AG04450 (cell line): Measurements from ENCODE around the gene VAV3. TPM values are rescaled to one million over a fixed set of nuclear protein-coding genes. Genes with fewer than 3 reads are reported as not detected.

Experiments used
- CTCF ChIA-PET: fragments of 300-600, 350-600 bp; formaldehyde crosslinking; extraction: SDS; loops from one replicate; lab custom pipeline; 2022; ENCODE audit warnings: antibody characterized with exemption, inconsistent platforms; lab: Charles Lee
- POLR2A ChIA-PET: fragments of 350-600 bp; formaldehyde crosslinking; extraction: SDS; loops from one replicate; lab custom pipeline; 2021; ENCODE audit warnings: antibody characterized with exemption, inconsistent platforms; lab: Yijun Ruan, JAX
- DNase-seq: peaks from one replicate; pipeline ENCODE4 v3.0.0-alpha.2; 2011; ENCODE audit warnings: low read depth, low spot score
- H3K27ac ChIP-seq: one replicate; pipeline ENCODE4 v1.5.1; 2012; ENCODE audit warnings: low read depth, low read length, control low read depth
- H3K27me3 ChIP-seq: one replicate; pipeline ENCODE4 v1.6.0; 2012; ENCODE audit warnings: low read length; ENCODE audit not compliant: control insufficient read depth, insufficient read depth
- H3K4me3 ChIP-seq: 2 replicates; pipeline ENCODE4 v1.5.1; 2011; ENCODE audit warnings: mild to moderate bottlenecking, low read depth, low read length, control low read depth
- H3K9me3 ChIP-seq: 2 replicates; pipeline ENCODE4 v1.5.1; 2012; ENCODE audit warnings: low read length; ENCODE audit not compliant: control insufficient read depth, insufficient read depth
- CTCF ChIP-seq: IDR thresholded peaks from 2 replicates; pipeline ENCODE4 v1.5.1; 2011; ENCODE audit warnings: low read depth, low read length, control low read depth, inconsistent platforms
- polyA plus RNA-seq: library from polyadenylated mRNA; depleted of rRNA; stranded (reverse); fragments of >200 nt; gene quantifications from 2 replicates; pipeline ENCODE4 v1.2.3, GENCODE V29; 2011

Gene VAV3
- polyA plus RNA-seq, 1 experiment, result 0.02 TPM

- CTCF ChIA-PET, result interaction anchor here (13.5 kb wide), 1 partner anchor 338 kb away, joined by 422 read pairs; no protein-coding TSS in a partner anchor
Observed at GRCh38 chr1:107788206-107789202, 176.5 kb downstream of the VAV3 start.

GRCh38 chr1:107787299-107787698 is 177.7 kb downstream of the VAV3 start:
- Histone ChIP-seq H3K4me3 (no peak overlapping the region), H3K27me3 (no peaks in the 10 kb centered on the region), H3K27ac (no peak overlapping the region), H3K9me3 (no peaks in the 10 kb centered on the region)
- ChIA-PET POLR2A (no interaction called here), CTCF (interaction anchor here (13.5 kb wide), 1 partner anchor 339 kb away, joined by 422 read pairs; no protein-coding TSS in a partner anchor)
- TF ChIP-seq CTCF, result no peak
- no peak for DNase-seq

More at GRCh38 chr1:107788206-107789202, 176.5 kb downstream of the VAV3 start:
- no peak overlapping the region for H3K27ac ChIP-seq
- H3K4me3 ChIP-seq, result no peak overlapping the region
- no peaks in the 10 kb centered on the region for H3K9me3 ChIP-seq
- TF ChIP-seq CTCF, result no peak
- POLR2A ChIA-PET, result no interaction called here
- no peak for DNase-seq
- no peaks in the 10 kb centered on the region for H3K27me3 ChIP-seq

- ChIA-PET POLR2A (no interaction called here), CTCF (interaction anchor here (13.5 kb wide), 1 partner anchor 340 kb away, joined by 422 read pairs; no protein-coding TSS in a partner anchor)
- DNase-seq, result no peak
- H3K27ac ChIP-seq, result no peak overlapping the region
- no peak overlapping the region for H3K4me3 ChIP-seq
- H3K9me3 ChIP-seq, result no peaks in the 10 kb centered on the region
- no peaks in the 10 kb centered on the region for H3K27me3 ChIP-seq
- TF ChIP-seq CTCF, result no peak
Observed at GRCh38 chr1:107786203-107786845, 178.7 kb downstream of the VAV3 start.

GRCh38 chr1:107785496-107786202 is 179.3 kb downstream of the VAV3 start:
- ChIA-PET CTCF (interaction anchor here (13.5 kb wide), 1 partner anchor 341 kb away, joined by 422 read pairs; no protein-coding TSS in a partner anchor), POLR2A (no interaction called here)

More at GRCh38 chr1:107785496-107786202, 179.3 kb downstream of the VAV3 start:
- no peak overlapping the region for H3K27ac ChIP-seq
- DNase-seq, result no peak
- TF ChIP-seq CTCF, result no peak
- H3K9me3 ChIP-seq, result no peaks in the 10 kb centered on the region
- no peak overlapping the region for H3K4me3 ChIP-seq
- H3K27me3 ChIP-seq, result no peaks in the 10 kb centered on the region
